HL-60 (cell line): ENCODE measurements around the gene ASS1.

ENCODE experiments used
- POLR2AphosphoS5 ChIP-seq: IDR thresholded peaks from 2 replicates; pipeline ENCODE4 v1.6.1; 2012; ENCODE audit warnings: low read depth
- TF ChIP-seq, protein P1 (sequence below): IDR thresholded peaks from one replicate; pipeline ENCODE4 v1.5.1; 2011; ENCODE audit warnings: low read length, control low read depth, inconsistent platforms; ENCODE audit not compliant: insufficient read depth
- TF ChIP-seq, protein P2 (sequence below): IDR thresholded peaks from 2 replicates; pipeline ENCODE4 v1.6.1; 2012; ENCODE audit warnings: low read depth; ENCODE audit not compliant: insufficient replicate concordance

GRCh38 chr9:130508218-130508617 is 63.5 kb downstream of the ASS1 start:
- TF ChIP-seq, protein P1, sequence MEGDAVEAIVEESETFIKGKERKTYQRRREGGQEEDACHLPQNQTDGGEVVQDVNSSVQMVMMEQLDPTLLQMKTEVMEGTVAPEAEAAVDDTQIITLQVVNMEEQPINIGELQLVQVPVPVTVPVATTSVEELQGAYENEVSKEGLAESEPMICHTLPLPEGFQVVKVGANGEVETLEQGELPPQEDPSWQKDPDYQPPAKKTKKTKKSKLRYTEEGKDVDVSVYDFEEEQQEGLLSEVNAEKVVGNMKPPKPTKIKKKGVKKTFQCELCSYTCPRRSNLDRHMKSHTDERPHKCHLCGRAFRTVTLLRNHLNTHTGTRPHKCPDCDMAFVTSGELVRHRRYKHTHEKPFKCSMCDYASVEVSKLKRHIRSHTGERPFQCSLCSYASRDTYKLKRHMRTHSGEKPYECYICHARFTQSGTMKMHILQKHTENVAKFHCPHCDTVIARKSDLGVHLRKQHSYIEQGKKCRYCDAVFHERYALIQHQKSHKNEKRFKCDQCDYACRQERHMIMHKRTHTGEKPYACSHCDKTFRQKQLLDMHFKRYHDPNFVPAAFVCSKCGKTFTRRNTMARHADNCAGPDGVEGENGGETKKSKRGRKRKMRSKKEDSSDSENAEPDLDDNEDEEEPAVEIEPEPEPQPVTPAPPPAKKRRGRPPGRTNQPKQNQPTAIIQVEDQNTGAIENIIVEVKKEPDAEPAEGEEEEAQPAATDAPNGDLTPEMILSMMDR, result no peak
- no peak for TF ChIP-seq POLR2AphosphoS5
- TF ChIP-seq, protein P2, sequence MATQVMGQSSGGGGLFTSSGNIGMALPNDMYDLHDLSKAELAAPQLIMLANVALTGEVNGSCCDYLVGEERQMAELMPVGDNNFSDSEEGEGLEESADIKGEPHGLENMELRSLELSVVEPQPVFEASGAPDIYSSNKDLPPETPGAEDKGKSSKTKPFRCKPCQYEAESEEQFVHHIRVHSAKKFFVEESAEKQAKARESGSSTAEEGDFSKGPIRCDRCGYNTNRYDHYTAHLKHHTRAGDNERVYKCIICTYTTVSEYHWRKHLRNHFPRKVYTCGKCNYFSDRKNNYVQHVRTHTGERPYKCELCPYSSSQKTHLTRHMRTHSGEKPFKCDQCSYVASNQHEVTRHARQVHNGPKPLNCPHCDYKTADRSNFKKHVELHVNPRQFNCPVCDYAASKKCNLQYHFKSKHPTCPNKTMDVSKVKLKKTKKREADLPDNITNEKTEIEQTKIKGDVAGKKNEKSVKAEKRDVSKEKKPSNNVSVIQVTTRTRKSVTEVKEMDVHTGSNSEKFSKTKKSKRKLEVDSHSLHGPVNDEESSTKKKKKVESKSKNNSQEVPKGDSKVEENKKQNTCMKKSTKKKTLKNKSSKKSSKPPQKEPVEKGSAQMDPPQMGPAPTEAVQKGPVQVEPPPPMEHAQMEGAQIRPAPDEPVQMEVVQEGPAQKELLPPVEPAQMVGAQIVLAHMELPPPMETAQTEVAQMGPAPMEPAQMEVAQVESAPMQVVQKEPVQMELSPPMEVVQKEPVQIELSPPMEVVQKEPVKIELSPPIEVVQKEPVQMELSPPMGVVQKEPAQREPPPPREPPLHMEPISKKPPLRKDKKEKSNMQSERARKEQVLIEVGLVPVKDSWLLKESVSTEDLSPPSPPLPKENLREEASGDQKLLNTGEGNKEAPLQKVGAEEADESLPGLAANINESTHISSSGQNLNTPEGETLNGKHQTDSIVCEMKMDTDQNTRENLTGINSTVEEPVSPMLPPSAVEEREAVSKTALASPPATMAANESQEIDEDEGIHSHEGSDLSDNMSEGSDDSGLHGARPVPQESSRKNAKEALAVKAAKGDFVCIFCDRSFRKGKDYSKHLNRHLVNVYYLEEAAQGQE, result no peak
